ENCODE data around the gene RABL3.

RABL3 gene

GRCh38 chr3:120756061-120756460 lies 13.7 kb upstream of the RABL3 start:
- H3K4me1 Mint-ChIP-seq, result no peaks in the 10 kb centered on the region
- peaks cover 68% of the 10 kb centered on the region for H3K36me3 Mint-ChIP-seq (ENCODE audit: low read depth)
- H3K27me3 Mint-ChIP-seq (ENCODE audit: low read depth), result no peaks in the 10 kb centered on the region
- H3K4me3 Mint-ChIP-seq, result no peak overlapping the region
- no peak for TF ChIP-seq CTCF (IDR thresholded peaks at IDR 0.05; ENCODE audit: unreplicated experiment in 3 of 3)
- peaks cover 9% of the 10 kb centered on the region for H3K9me3 Mint-ChIP-seq
- no peak overlapping the region for H3K27ac Mint-ChIP-seq

DNA sequence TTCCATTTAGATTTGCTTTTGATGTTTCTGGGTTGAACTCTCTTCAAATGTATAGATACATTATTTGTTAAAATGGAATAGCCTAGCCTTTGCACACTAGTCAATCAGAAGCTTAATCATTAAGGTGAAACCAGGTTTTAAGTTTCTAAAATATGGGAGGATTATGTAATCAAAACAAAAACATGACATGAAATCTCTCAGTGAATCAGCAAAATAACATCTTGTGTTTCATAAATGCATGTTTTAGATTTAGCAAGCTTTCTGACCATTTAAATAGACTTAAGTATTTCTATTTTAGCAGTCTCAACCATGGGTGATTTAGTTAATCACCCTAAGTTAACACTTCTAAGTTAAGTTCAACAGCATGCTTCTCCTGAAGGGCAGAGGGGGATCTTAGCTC lies 11.5 kb upstream of the RABL3 start:
- H3K36me3 Mint-ChIP-seq (ENCODE audit: low read depth), result peaks cover 56% of the 10 kb centered on the region
- H3K4me3 Mint-ChIP-seq, result no peak overlapping the region
- peaks cover 3% of the 10 kb centered on the region for H3K9me3 Mint-ChIP-seq
- TF ChIP-seq CTCF (IDR thresholded peaks at IDR 0.05; ENCODE audit: unreplicated experiment in 3 of 3), result no peak
- H3K4me1 Mint-ChIP-seq, result no peaks in the 10 kb centered on the region
- no peak overlapping the region for H3K27ac Mint-ChIP-seq
- H3K27me3 Mint-ChIP-seq (ENCODE audit: low read depth), result no peaks in the 10 kb centered on the region

- H3K4me1 Mint-ChIP-seq, result no peaks in the 10 kb centered on the region
- no peak overlapping the region for H3K4me3 Mint-ChIP-seq
- no peaks in the 10 kb centered on the region for H3K27me3 Mint-ChIP-seq (ENCODE audit: low read depth)
- no peak for TF ChIP-seq CTCF (IDR thresholded peaks at IDR 0.05; ENCODE audit: unreplicated experiment in 3 of 3)
- peaks cover 47% of the 10 kb centered on the region for H3K36me3 Mint-ChIP-seq (ENCODE audit: low read depth)
- H3K27ac Mint-ChIP-seq, result no peak overlapping the region
- H3K9me3 Mint-ChIP-seq, result peaks cover 3% of the 10 kb centered on the region
Measured at GRCh38 chr3:120752865-120753264, 10.5 kb upstream of the RABL3 start.

- peaks cover 5% of the 10 kb centered on the region for H3K9me3 Mint-ChIP-seq
- H3K27me3 Mint-ChIP-seq (ENCODE audit: low read depth), result no peaks in the 10 kb centered on the region
- no peak overlapping the region for H3K27ac Mint-ChIP-seq
- peaks cover 45% of the 10 kb centered on the region for H3K36me3 Mint-ChIP-seq (ENCODE audit: low read depth)
- H3K4me3 Mint-ChIP-seq, result no peak overlapping the region
- no peak for TF ChIP-seq CTCF (IDR thresholded peaks at IDR 0.05; ENCODE audit: unreplicated experiment in 3 of 3)
- no peaks in the 10 kb centered on the region for H3K4me1 Mint-ChIP-seq
Measured at GRCh38 chr3:120752230-120752629, 9.9 kb upstream of the RABL3 start.

DNA sequence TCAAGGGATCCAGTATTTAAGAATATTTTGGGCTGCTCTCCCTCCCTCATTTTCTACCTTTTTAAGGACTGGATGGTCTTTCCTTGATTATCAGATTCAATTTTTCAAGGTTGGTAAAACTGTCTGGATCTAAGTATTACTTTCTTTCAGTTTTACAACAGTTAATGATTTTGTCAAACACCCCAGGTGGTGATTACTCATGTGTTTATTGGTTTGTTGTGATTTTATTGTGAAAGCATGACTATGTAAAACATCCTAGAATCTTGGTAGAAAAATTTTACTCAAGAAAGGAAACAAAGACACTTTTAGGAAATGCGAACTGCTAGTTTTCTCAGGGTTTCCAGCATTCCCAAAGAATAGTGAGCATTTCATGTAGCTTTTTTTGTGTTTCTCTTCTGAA lies 7.5 kb upstream of the RABL3 start:
- H3K27ac Mint-ChIP-seq, result no peak overlapping the region
- peaks cover 30% of the 10 kb centered on the region for H3K36me3 Mint-ChIP-seq (ENCODE audit: low read depth)
- H3K9me3 Mint-ChIP-seq, result peaks cover 6% of the 10 kb centered on the region
- no peaks in the 10 kb centered on the region for H3K27me3 Mint-ChIP-seq (ENCODE audit: low read depth)
- H3K4me1 Mint-ChIP-seq, result peaks cover 2% of the 10 kb centered on the region
- TF ChIP-seq CTCF (IDR thresholded peaks at IDR 0.05; ENCODE audit: unreplicated experiment in 3 of 3), result no peak
- H3K4me3 Mint-ChIP-seq, result no peak overlapping the region

GRCh38 chr3:120745466-120745865 lies 3.1 kb upstream of the RABL3 start:
- Mint-ChIP-seq H3K36me3 (ENCODE audit: low read depth) (peaks cover 6% of the 10 kb centered on the region), H3K27me3 (ENCODE audit: low read depth) (no peaks in the 10 kb centered on the region), H3K4me1 (peaks cover 29% of the 10 kb centered on the region), H3K27ac (no peak overlapping the region), H3K4me3 (peak overlapping the region in 1 of 3 experiments; percentile 93), H3K9me3 (peaks cover 11% of the 10 kb centered on the region)
- no peak for TF ChIP-seq CTCF (IDR thresholded peaks at IDR 0.05; ENCODE audit: unreplicated experiment in 3 of 3)
